SU-DHL-6 (cell line): Measurements from ENCODE around the gene ZSWIM7.

ENCODE experiments used
- EZH2phosphoT487 ChIP-seq: fragments of 200-600 bp; sonication (generic), shearing (Covaris generic); conservative IDR thresholded peaks from 2 replicates; pipeline ENCODE4 v1.6.1; 2018; ENCODE audit warnings: mild to moderate bottlenecking, antibody characterized with exemption, low read length, moderate library complexity, mixed read lengths
- TF ChIP-seq, protein P1 (sequence below): fragments of 200-600 bp; sonication (generic); IDR thresholded peaks from one replicate; pipeline ENCODE4 v1.5.1; 2017; ENCODE audit warnings: antibody characterized with exemption, mild to moderate bottlenecking, low read length, moderate library complexity; ENCODE audit not compliant: insufficient read depth, poor library complexity, severe bottlenecking

DNA sequence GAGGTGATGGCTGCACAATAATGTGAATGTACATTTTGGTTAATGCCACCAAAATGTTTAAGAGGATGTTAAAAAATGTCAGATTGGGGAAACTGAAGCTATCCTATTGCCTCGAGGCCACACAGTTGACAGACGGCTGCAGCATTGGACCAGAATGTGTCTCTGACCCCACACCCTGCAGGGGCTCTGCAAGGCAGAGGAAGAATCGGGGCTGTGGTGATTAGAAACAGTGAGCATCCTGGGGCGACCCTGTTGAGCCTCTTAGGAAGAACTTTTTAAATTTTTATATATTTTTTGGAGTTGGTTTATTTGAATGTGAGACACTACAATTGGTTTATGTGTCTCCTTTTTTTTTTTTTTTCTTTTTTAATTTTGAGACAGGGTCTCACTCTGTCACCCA is 69.6 kb downstream of the ZSWIM7 start:
- TF ChIP-seq, protein P1, sequence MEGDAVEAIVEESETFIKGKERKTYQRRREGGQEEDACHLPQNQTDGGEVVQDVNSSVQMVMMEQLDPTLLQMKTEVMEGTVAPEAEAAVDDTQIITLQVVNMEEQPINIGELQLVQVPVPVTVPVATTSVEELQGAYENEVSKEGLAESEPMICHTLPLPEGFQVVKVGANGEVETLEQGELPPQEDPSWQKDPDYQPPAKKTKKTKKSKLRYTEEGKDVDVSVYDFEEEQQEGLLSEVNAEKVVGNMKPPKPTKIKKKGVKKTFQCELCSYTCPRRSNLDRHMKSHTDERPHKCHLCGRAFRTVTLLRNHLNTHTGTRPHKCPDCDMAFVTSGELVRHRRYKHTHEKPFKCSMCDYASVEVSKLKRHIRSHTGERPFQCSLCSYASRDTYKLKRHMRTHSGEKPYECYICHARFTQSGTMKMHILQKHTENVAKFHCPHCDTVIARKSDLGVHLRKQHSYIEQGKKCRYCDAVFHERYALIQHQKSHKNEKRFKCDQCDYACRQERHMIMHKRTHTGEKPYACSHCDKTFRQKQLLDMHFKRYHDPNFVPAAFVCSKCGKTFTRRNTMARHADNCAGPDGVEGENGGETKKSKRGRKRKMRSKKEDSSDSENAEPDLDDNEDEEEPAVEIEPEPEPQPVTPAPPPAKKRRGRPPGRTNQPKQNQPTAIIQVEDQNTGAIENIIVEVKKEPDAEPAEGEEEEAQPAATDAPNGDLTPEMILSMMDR: no peak
- no peak for TF ChIP-seq EZH2phosphoT487
